GM12878 (cell line): ENCODE results near the gene ZNF81. TPM values are rescaled to one million over a fixed set of nuclear protein-coding genes. Genes with fewer than 3 reads are reported as not detected.

Experiments used
- ATAC-seq: fragments of 200-7000 bp; cut with Tn5 transposase; 3 replicates; pipeline ENCODE4 v1.9.1; 2020; ENCODE audit warnings: mild to moderate bottlenecking, moderate library complexity
- BruUV-seq: library from RNA; stranded (reverse); fragments of 400-500 nt; replicated peaks from 2 replicates; lab custom pipeline; 2021; lab: Mats Ljungman, UMichigan
- CTCF ChIA-PET: fragments of 300-600 bp; sonication (Branson Sonifier 250); formaldehyde crosslinking; extraction: SDS; loops from one replicate; lab custom pipeline; 2021; ENCODE audit warnings: inconsistent platforms; lab: Yijun Ruan, JAX
- POLR2A ChIA-PET: fragments of 350-600 bp; formaldehyde crosslinking; extraction: SDS; loops from one replicate; lab custom pipeline; 2021; ENCODE audit warnings: inconsistent platforms; lab: Charles Lee
- RAD21 ChIA-PET: fragments of 300-600 bp; sonication (Branson Sonifier 250); formaldehyde crosslinking; loops from one replicate; lab custom pipeline; 2023; ENCODE audit warnings: antibody characterized with exemption; ENCODE audit not compliant: unreplicated experiment; lab: Charles Lee
- SMC1A ChIA-PET: fragments of 300-600 bp; sonication (Branson Sonifier 250); formaldehyde crosslinking; loops from one replicate; lab custom pipeline; 2023; ENCODE audit not compliant: unreplicated experiment, uncharacterized antibody; lab: Charles Lee
- DNase-seq: peaks from one replicate; pipeline ENCODE4 v3.0.0-alpha.2; 2011; ENCODE audit warnings: low read depth, low spot score
- FAIRE-seq: peaks from 3 replicates; lab custom pipeline; 2011; peaks lifted over from hg19 to GRCh38; lab: Jason Lieb, UNC
- H2AFZ ChIP-seq: 2 replicates; pipeline ENCODE4 v1.6.0; 2011; ENCODE audit warnings: low read depth, low read length, control low read depth; ENCODE audit not compliant: control insufficient read depth
- H3K27ac ChIP-seq: 2 replicates; pipeline ENCODE4 v1.5.1; 2011; ENCODE audit warnings: control low read depth; ENCODE audit not compliant: control insufficient read depth, insufficient read depth
- H3K27me3 ChIP-seq, 2 experiments: replicated peaks in 1 of 2; 2 replicates each; pipeline versions ENCODE4 v1.6.0 to v1.6.1; 2011; ENCODE audit warnings: low read length in 1 of 2; ENCODE audit not compliant: control insufficient read depth in 2 of 2, insufficient read depth in 2 of 2
- H3K36me3 ChIP-seq, 2 experiments: 2 replicates each; pipeline ENCODE4 v1.5.1; 2011; ENCODE audit warnings: low read length in 1 of 2; ENCODE audit not compliant: control insufficient read depth in 2 of 2, insufficient read depth in 2 of 2
- H3K4me1 ChIP-seq: 2 replicates; pipeline ENCODE4 v1.6.1; 2011; ENCODE audit warnings: mild to moderate bottlenecking, low read length, moderate library complexity, mixed read lengths; ENCODE audit not compliant: control insufficient read depth, insufficient read depth
- H3K4me2 ChIP-seq: 2 replicates; pipeline ENCODE4 v1.6.0; 2011; ENCODE audit warnings: control low read depth; ENCODE audit not compliant: control insufficient read depth, insufficient read depth
- H3K4me3 ChIP-seq: fragments of 200-600 bp; sonication (generic); 2 replicates; pipeline ENCODE4 v1.5.1; 2016
- H3K79me2 ChIP-seq: 2 replicates; pipeline ENCODE4 v1.6.0; 2011; ENCODE audit warnings: low read length; ENCODE audit not compliant: control insufficient read depth, insufficient read depth
- H3K9ac ChIP-seq: 2 replicates; pipeline ENCODE4 v1.8.0; 2011; ENCODE audit warnings: low read length, control low read depth, mixed read lengths; ENCODE audit not compliant: control insufficient read depth, insufficient read depth
- H3K9me3 ChIP-seq: replicated peaks from 3 replicates; pipeline ENCODE4 v1.5.1; 2011; ENCODE audit warnings: mild to moderate bottlenecking, low read length; ENCODE audit not compliant: control insufficient read depth, insufficient read depth
- H4K20me1 ChIP-seq: 2 replicates; pipeline ENCODE4 v1.6.0; 2011; ENCODE audit not compliant: control insufficient read depth, insufficient read depth
- CHD1 ChIP-seq: IDR thresholded peaks from 2 replicates; pipeline ENCODE4 v1.6.1; 2012; ENCODE audit warnings: low read depth, low read length, improper control_type of control experiment
- CHD4 ChIP-seq: fragments of 200-600 bp; sonication (generic); IDR thresholded peaks from 2 replicates; pipeline ENCODE4 v1.6.1; 2016; ENCODE audit warnings: mild to moderate bottlenecking
- IRF4 ChIP-seq: IDR thresholded peaks from 2 replicates; pipeline ENCODE4 v1.6.1; 2011; ENCODE audit warnings: low read depth, low read length
- NFYA ChIP-seq: IDR thresholded peaks from 2 replicates; pipeline ENCODE4 v1.6.1; 2011; ENCODE audit warnings: low read depth, mild to moderate bottlenecking, low read length, improper control_type of control experiment, borderline replicate concordance
- NR2C2 ChIP-seq: IDR thresholded peaks from 2 replicates; pipeline ENCODE4 v1.6.1; 2011; ENCODE audit warnings: borderline replicate concordance, low read depth; ENCODE audit not compliant: control insufficient read depth, insufficient read length
- SREBF1 ChIP-seq: IDR thresholded peaks from 2 replicates; pipeline ENCODE4 v1.6.1; 2012; ENCODE audit warnings: mild to moderate bottlenecking, low read length
- ZNF217 ChIP-seq: fragments of 450-650 bp; IDR thresholded peaks from 2 replicates; pipeline ENCODE4 v1.6.1; 2017; ENCODE audit warnings: antibody characterized with exemption, mild to moderate bottlenecking
- WGBS: methylation state at CpG from one replicate; pipeline ENCODE4 v1.1.6; 2016; ENCODE audit warnings: low lambda C conversion rate; ENCODE audit not compliant: insufficient replicate concordance, insufficient coverage; ENCODE audit errors: missing lambda C conversion rate; 5-methylcytosine and 5-hydroxymethylcytosine counted together
- in situ Hi-C: fragments of 300-500 bp; cut with MboI; formaldehyde crosslinking; loops from 9 replicates; pipeline ENCODE4 v1.14.3; 2018; ENCODE audit warnings: mixed read lengths
- intact Hi-C: fragments of 100-400 bp; cut with micrococcal nuclease; formaldehyde crosslinking; loops from one replicate; pipeline ENCODE4 v1.14.2; 2022; ENCODE audit not compliant: unreplicated experiment
- polyA plus RNA-seq, 11 experiments: library from polyadenylated mRNA; depleted of rRNA in 4 of 11; unstranded in 6 of 11; stranded (reverse) in 5 of 11; fragments of >200 nt; fragmentation: Nextera tagmentation in 4 of 11; fragmentation: Illumina TruSeq in 1 of 11; extraction: Ambion mirVana in 4 of 11; extraction: Trizol in 1 of 11; gene quantifications; 1 replicate in 1 of 11; 2 replicates in 10 of 11; pipeline versions ENCODE4 v1.2.1 to v1.2.3, GENCODE V29; 2011 to 2016; ENCODE audit warnings: inconsistent platforms in 2 of 11, missing spikeins in 2 of 11, low read depth in 1 of 11
- total RNA-seq, 4 experiments: library from RNA; depleted of rRNA in 3 of 4; stranded (reverse); fragments of >200 nt in 3 of 4; fragmentation: Illumina TruSeq in 1 of 4; extraction: Trizol in 1 of 4; gene quantifications; 2 replicates each; pipeline versions ENCODE4 v1.2.1 to v1.2.3, GENCODE V29; 2013 to 2021
- TF ChIP-seq, protein P1 (sequence below): fragments of 450-650 bp; IDR thresholded peaks from 2 replicates; pipeline ENCODE4 v1.6.1; 2017; ENCODE audit warnings: mild to moderate bottlenecking
- TF ChIP-seq, protein P2 (sequence below): IDR thresholded peaks from 2 replicates; pipeline ENCODE4 v1.6.1; 2012; ENCODE audit warnings: low read length, inconsistent platforms
- TF ChIP-seq, protein P3 (sequence below): IDR thresholded peaks from 2 replicates; pipeline ENCODE4 v1.6.1; 2011; ENCODE audit warnings: low read depth, mild to moderate bottlenecking, low read length, moderate library complexity, borderline replicate concordance; ENCODE audit errors: extremely low read depth
- TF ChIP-seq, protein P4 (sequence below): IDR thresholded peaks from 2 replicates; pipeline ENCODE4 v1.6.1; 2011; ENCODE audit warnings: mild to moderate bottlenecking, low read depth, low read length, moderate library complexity; ENCODE audit not compliant: insufficient replicate concordance

The ZNF81 gene
- total and polyA plus RNA-seq, 10 of the 15 experiments (the other 5 are each of a cell fraction or from before 2014, with no cell fraction given): 3.4 to 7.2 (median 4.4) TPM

DNA sequence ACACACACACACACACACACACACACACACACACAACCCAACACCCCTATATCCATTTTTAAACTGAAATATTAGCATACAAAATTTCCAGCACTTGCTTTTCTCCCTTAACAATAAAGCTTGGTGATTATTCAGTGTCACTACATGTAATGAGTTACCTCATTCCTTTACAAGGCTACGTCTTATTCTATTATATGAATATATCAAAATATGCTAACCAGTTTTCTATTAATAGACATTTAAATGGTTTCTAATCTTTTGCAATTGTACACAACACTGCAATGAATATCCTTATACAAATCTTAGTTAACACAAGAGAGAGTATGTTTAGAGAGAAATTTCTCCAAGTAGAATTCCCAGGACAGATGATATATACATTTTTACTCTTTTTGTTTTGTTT, 14.2 kb downstream of the ZNF81 start:
- Histone ChIP-seq H3K27ac (no peak overlapping the region), H3K4me2 (no peak overlapping the region), H3K79me2 (no peaks in the 10 kb centered on the region), H3K9me3 (no peaks in the 10 kb centered on the region), H3K27me3 (no peaks in the 10 kb centered on the region), H3K9ac (no peak overlapping the region), H2AFZ (no peak overlapping the region), H3K4me1 (no peaks in the 10 kb centered on the region), H3K4me3 (no peak overlapping the region), H4K20me1 (no peaks in the 10 kb centered on the region), H3K36me3 (no peaks in the 10 kb centered on the region; a peak in 1 of 4 replicates)
- BruUV-seq: no TSS peak
- FAIRE-seq (no peak), ATAC-seq (no peak), DNase-seq (no peak)
- RAD21 ChIA-PET: no interaction called here
- WGBS: 96% methylated on average over 1 of the region's 1 CpG
- POLR2A ChIA-PET: interaction anchor here (0.8 kb wide), 1 partner anchor 11 kb away, joined by 4 read pairs; no protein-coding TSS in a partner anchor
- in situ Hi-C loops: no loop called here
- intact Hi-C loops: no loop called here
- TF ChIP-seq NR2C2: no peak
- no peak for TF ChIP-seq IRF4
- SMC1A ChIA-PET: no interaction called here
- CTCF ChIA-PET: no interaction called here

DNA sequence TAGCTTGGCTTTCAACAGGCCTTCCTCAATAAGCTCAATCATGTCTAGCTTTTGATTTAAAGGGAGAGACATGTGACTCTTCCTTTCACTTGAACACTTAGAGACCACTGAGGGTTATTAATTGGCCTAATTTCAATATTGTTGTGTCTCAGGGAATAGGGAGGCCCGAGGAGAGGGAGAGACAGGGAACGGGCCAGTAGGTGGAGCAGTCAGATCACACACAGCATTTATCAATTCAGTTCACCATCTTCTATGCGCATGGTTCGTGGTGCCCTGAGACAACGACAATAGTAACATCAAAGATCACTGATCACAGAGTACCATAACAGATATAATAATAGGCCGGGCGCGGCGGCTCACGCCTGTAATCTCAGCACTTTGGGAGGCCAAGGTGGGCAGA, 17.8 kb downstream of the ZNF81 start:
- SMC1A ChIA-PET: interaction anchor here (0.8 to 2.0 kb wide), 11 partner anchors 9 to 173 kb away, joined by 3 to 7 read pairs (median 5); no protein-coding TSS in a partner anchor
- intact Hi-C loops: loop anchor here (1.0 kb wide), 1 partner anchor 172 kb away; no protein-coding TSS in a partner anchor
- BruUV-seq: no TSS peak
- TF ChIP-seq, protein P1, sequence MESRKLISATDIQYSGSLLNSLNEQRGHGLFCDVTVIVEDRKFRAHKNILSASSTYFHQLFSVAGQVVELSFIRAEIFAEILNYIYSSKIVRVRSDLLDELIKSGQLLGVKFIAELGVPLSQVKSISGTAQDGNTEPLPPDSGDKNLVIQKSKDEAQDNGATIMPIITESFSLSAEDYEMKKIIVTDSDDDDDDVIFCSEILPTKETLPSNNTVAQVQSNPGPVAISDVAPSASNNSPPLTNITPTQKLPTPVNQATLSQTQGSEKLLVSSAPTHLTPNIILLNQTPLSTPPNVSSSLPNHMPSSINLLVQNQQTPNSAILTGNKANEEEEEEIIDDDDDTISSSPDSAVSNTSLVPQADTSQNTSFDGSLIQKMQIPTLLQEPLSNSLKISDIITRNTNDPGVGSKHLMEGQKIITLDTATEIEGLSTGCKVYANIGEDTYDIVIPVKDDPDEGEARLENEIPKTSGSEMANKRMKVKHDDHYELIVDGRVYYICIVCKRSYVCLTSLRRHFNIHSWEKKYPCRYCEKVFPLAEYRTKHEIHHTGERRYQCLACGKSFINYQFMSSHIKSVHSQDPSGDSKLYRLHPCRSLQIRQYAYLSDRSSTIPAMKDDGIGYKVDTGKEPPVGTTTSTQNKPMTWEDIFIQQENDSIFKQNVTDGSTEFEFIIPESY: no peak
- no peak for TF ChIP-seq CHD1
- TF ChIP-seq NFYA: no peak
- TF ChIP-seq, protein P2, sequence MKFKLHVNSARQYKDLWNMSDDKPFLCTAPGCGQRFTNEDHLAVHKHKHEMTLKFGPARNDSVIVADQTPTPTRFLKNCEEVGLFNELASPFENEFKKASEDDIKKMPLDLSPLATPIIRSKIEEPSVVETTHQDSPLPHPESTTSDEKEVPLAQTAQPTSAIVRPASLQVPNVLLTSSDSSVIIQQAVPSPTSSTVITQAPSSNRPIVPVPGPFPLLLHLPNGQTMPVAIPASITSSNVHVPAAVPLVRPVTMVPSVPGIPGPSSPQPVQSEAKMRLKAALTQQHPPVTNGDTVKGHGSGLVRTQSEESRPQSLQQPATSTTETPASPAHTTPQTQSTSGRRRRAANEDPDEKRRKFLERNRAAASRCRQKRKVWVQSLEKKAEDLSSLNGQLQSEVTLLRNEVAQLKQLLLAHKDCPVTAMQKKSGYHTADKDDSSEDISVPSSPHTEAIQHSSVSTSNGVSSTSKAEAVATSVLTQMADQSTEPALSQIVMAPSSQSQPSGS: no peak
- TF ChIP-seq ZNF217: no peak
- no peak for TF ChIP-seq SREBF1
- TF ChIP-seq, protein P3, sequence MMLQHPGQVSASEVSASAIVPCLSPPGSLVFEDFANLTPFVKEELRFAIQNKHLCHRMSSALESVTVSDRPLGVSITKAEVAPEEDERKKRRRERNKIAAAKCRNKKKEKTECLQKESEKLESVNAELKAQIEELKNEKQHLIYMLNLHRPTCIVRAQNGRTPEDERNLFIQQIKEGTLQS: no peak
- no peak for TF ChIP-seq CHD4
- TF ChIP-seq, protein P4, sequence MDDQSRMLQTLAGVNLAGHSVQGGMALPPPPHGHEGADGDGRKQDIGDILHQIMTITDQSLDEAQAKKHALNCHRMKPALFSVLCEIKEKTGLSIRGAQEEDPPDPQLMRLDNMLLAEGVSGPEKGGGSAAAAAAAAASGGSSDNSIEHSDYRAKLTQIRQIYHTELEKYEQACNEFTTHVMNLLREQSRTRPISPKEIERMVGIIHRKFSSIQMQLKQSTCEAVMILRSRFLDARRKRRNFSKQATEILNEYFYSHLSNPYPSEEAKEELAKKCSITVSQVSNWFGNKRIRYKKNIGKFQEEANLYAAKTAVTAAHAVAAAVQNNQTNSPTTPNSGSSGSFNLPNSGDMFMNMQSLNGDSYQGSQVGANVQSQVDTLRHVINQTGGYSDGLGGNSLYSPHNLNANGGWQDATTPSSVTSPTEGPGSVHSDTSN: no peak

More for the DNA sequence above, 17.8 kb downstream of the ZNF81 start:
- FAIRE-seq (no peak), ATAC-seq (0 out of 3 replicates have a peak, but pooled peaks have one; percentile 45), DNase-seq (no peak)
- H3K27me3 ChIP-seq: no peaks in the 10 kb centered on the region
- H3K4me2 ChIP-seq: no peak overlapping the region
- no peak overlapping the region for H3K9ac ChIP-seq
- no peaks in the 10 kb centered on the region for H3K79me2 ChIP-seq
- no peaks in the 10 kb centered on the region for H3K9me3 ChIP-seq
- no peaks in the 10 kb centered on the region for H3K4me1 ChIP-seq
- no peak overlapping the region for H3K4me3 ChIP-seq
- no peaks in the 10 kb centered on the region for H3K36me3 ChIP-seq
- no peaks in the 10 kb centered on the region for H4K20me1 ChIP-seq
- H3K27ac ChIP-seq: no peak overlapping the region
- WGBS: 69% methylated on average over 10 of the region's 10 CpGs
- ChIA-PET RAD21 (interaction anchor here (0.6 to 1.1 kb wide), 3 partner anchors 18 to 171 kb away, joined by 3 to 4 read pairs (median 3); no protein-coding TSS in a partner anchor), CTCF (interaction anchor here (0.8 to 4.3 kb wide), 10 partner anchors 9 to 172 kb away, joined by 4 to 32 read pairs (median 8); partner anchors contain the start of gene ZNF81), POLR2A (no interaction called here)
- in situ Hi-C loops: no loop called here
- no peak overlapping the region for H2AFZ ChIP-seq
